NCI-H128 (cell line): ENCODE data around the gene FUT7.
"Not testable (repeated sequence)": the region's sequence is repeated elsewhere in the genome, so short reads cannot be mapped to it uniquely, and the experiment has no call there.

ENCODE experiments used
- DNase-seq: peaks from one replicate; lab custom pipeline; 2025; ENCODE audit not compliant: unreplicated experiment; lab: John Stamatoyannopoulos, UW

The FUT7 gene

DNA sequence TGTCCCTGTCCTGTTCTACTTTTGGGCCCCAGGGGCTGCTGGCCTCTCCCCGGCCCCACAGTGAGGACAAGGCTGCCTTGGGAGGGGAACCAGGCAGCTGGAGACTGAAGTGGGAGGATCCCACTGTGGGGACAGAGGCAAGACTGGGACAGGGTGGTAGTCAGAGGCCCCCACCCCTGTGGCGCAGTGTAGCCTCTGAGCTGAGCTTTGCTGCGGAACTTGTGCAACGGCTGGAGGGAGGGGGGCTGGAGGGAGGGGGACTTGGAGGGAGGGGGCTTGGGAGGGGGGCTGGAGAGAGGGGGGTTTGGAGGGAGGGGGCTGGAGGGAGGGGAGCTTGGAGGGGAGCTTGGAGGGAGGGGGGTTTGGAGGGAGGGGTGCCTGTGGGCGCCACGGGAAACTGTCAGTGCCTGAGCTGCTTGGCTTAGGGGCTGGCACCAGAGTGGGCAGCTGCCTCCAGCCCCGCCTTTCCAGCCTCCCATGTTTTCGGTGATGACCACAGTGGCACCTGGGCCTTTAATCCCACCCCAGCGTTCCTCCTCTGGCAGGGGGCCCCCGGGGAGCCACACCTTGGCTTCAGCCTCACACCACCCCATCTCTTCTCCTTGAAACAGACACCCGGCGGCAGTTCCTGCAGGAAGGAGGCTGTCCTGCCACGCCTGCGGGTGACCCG, 2.3 kb upstream of the FUT7 start:
- no peak for DNase-seq

DNA sequence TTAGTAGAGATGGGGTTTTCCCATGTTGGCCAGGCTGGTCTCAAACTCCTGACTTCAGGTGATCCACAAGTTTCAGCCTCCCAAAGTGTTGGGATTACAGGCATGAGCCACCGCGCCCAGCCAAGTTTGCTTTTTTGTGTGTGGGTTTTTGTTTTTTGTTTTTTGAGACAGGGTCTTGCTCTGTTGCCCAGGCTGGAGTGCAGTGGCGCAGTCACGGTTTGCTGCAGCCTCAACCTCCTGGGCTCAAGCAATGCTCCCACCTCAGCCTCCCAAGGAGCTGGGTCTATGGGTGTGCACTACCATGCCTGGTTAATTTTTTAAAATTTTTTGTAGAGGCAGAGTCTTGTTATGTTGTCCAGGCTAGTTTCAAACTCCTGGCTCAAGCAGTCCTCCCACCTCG, 1.6 kb upstream of the FUT7 start:
- not testable (repeated sequence) for DNase-seq

DNA sequence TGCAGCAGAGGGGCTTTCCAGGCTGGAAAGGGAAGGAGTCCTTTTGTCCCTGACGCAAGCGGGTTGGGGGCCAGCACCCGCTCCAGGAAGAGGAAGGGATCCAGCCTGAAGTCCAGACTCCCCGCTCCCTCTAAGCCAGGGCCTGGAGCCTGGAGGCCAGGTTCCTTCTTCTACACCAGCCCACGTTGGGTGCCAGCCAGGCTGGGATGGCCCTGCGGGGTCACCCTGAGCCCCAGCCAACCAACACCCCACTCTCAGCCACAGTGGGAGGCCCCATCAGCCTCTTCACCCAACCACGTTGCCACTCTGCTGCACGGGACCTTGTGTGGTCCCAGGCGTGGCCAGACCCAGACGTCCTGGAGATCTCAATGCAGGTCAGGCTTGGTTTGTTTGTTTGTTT, 970 bp upstream of the FUT7 start:
- DNase-seq, result no peak

DNA sequence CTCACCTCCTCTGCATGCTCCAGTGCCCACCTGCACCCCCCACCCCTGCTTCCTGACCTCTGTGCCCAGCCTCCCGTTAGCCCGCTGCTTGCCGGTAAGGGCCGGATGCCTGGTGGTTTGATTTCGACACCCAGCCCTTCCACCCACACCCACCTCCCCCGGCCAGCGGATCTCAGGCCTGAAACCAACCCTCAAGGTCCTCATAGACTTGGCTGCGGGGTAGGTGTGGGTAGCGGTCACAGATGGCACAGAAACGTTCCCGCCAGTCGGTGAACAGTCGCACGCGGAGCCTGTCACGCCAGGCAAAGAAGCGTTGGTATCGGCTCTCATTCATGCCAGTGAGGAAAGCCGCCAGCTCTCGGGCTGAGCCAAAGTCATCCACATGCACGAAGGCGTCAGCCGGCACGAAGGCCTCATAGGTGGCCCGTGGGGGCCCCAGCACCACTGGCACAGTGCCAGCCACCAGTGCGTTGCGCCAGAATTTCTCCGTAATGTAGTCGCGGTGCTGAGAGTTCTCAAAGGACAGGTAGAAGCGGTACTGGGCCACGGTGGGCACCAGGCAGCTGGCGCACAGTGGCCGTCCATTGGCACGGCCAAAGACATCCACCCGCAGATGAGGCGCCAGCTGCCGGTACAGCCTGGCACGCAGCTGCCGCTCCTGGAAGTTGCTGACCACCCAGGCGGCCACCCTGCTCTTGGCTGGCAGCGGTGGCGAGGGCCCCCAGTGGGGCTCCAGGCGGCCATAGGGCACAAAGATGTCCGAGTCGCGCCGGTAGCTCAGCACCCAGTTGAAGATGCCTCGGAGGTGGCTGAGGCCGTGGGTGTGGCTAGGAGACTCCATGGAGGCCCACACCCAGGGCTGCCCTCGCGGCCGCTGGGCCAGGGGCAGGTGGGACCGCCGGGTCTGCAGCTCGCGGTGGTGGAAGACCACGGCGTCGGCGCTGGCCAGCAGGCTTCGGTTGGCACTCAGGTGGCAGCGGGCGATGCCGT, 1.1 kb downstream of the FUT7 start:
- DNase-seq, result no peak

- DNase-seq, result no peak
Observed at GRCh38 chr9:137030006-137030405, 1.9 kb downstream of the FUT7 start.

GRCh38 chr9:137029058-137029936, 2.6 kb downstream of the FUT7 start:
- DNase-seq, result no peak

GRCh38 chr9:137028263-137029057, 3.4 kb downstream of the FUT7 start:
- peak; percentile 33 for DNase-seq

- DNase-seq, result no peak
Observed at GRCh38 chr9:137027369-137028262, 4.3 kb downstream of the FUT7 start, which contains the start of gene ABCA2. Gene ABCA2, minus strand, starts transcription at chr9:137028237. Its CDS starts 97 bp downstream, at chr9:137028140.

GRCh38 chr9:137026828-137027227, 5.1 kb downstream of the FUT7 start:
- DNase-seq, result no peak

GRCh38 chr9:137026384-137026783, 5.5 kb downstream of the FUT7 start:
- DNase-seq, result no peak

DNA sequence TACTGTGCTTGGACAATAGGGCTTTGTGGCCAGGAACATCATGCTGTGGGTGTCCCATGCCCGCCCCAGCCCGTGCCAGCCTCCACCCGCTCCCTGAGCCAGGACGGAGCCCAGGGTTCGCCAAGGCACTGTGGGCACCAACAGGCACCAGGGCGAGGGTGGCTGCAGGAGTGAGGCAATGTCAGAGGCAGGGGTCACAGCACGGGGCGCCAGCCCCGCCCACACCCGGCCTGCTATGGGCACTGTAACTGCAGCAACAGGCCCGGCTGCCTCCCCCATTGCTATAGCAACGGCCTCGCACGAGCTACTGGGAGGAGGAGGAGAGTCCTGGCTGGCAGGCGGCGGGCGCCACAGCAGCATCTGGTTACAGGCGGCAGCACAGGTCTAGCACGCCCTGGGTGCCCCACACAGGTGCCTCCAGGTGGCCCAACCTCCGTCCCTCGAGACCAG, 6.3 kb downstream of the FUT7 start:
- peak; percentile 86 for DNase-seq

DNA sequence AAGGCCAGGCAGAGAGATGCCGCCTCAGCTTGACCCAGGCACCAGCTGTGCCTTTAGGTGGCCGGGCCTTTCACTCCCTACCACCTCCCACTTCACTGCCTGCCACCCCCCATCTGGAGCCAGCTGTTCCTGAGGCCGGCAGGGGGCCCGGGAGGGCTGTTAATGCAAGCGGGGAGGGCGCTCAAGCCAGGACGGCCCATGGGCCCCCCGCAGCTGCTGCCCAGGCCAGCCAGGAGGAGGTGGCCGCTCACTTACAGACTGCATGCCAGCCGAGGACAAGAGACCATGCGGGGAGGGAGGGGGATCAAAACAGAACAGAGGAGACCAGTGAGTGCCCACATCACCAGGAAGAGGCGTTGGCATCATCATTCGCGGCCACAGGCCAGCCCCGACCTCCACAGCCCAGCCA, 8.3 kb downstream of the FUT7 start:
- no peak for DNase-seq

DNA sequence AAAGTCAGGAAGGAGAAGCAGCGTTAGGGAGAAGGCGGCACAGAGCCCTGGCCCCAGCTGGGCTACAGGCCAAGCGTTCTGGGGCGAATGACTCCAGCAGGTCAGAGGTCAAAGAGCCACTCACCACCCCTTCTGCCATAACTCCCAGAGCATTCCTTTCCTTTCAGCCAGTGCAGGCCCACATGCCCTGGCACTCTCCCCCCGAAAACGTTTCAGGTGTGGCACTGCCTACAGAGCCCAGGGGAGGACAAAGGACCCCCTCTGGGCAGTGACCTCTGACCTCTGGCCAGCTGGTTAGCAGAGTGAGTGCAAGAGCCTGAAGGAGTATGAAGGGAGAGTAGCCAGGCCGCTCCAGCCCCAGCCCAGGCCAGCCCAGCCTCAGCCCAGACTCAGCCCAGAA, 8.7 kb downstream of the FUT7 start:
- DNase-seq, result no peak

GRCh38 chr9:137022662-137023008, 9.3 kb downstream of the FUT7 start:
- DNase-seq, result no peak

GRCh38 chr9:137021979-137022661, 9.8 kb downstream of the FUT7 start:
- no peak for DNase-seq

DNA sequence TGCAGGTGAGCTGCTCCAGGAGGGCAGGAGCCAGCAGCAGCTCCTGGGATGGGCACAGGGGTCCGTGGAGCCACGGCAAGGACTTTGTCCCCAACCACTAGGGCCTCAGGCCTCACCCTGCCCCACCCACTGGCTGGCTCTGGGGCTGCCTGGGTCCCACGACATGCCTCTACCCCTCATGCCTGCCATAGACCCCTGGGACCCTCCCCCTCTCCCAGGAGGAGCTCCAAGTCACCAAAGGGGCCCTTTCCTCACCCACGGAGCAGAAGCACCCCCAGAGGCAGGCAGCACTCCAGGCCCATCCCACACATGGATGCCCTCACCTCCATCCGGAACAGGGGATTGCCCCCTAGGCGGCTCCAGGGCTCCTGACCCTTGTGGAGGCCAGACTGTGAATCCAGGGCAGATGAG, 10.3 kb downstream of the FUT7 start:
- DNase-seq, result no peak

- DNase-seq, result no peak
Observed at GRCh38 chr9:137020771-137021567, 10.9 kb downstream of the FUT7 start.
